AG04449 (cell line): ENCODE results near the gene DIS3L2.
"Not testable (repeated sequence)": the region's sequence is repeated elsewhere in the genome, so short reads cannot be mapped to it uniquely, and the experiment has no call there.

ENCODE experiments used
- CTCF ChIA-PET: fragments of 350-600 bp; formaldehyde crosslinking; extraction: SDS; loops from one replicate; lab custom pipeline; 2021; ENCODE audit warnings: antibody characterized with exemption; lab: Yijun Ruan, JAX
- POLR2A ChIA-PET: fragments of 400-600, 350-600 bp; formaldehyde crosslinking; extraction: SDS; loops from one replicate; lab custom pipeline; 2020; ENCODE audit warnings: antibody characterized with exemption, inconsistent platforms; lab: Yijun Ruan, JAX
- DNase-seq: peaks from one replicate; pipeline ENCODE4 v3.0.0-alpha.2; 2010; ENCODE audit warnings: low read depth, low spot score
- H3K4me3 ChIP-seq: 2 replicates; pipeline ENCODE4 v1.5.1; 2011; ENCODE audit warnings: low read depth, mild to moderate bottlenecking, control low read depth, low read length
- CTCF ChIP-seq: IDR thresholded peaks from one replicate; pipeline ENCODE4 v1.5.1; 2011; ENCODE audit warnings: mild to moderate bottlenecking, moderate library complexity, low read length, control low read depth, inconsistent platforms; ENCODE audit not compliant: insufficient read depth; ENCODE audit errors: missing control alignments

Gene DIS3L2

GRCh38 chr2:232170396-232170795 is 208.9 kb downstream of the DIS3L2 start:
- no peak for DNase-seq
- CTCF ChIA-PET, result interaction anchor here (1.1 to 1.9 kb wide), 4 partner anchors 16 to 245 kb away, joined by 3 to 6 read pairs (median 4); no protein-coding TSS in a partner anchor
- no peak for TF ChIP-seq CTCF
- no peak overlapping the region for H3K4me3 ChIP-seq
- POLR2A ChIA-PET, result no interaction called here

GRCh38 chr2:232174662-232175061 is 213.1 kb downstream of the DIS3L2 start:
- DNase-seq, result no peak
- no peak overlapping the region for H3K4me3 ChIP-seq
- no peak for TF ChIP-seq CTCF
- POLR2A ChIA-PET, result no interaction called here
- CTCF ChIA-PET, result interaction anchor here (0.7 to 1.6 kb wide), 2 partner anchors 11 to 151 kb away, joined by 3 to 5 read pairs; no protein-coding TSS in a partner anchor

- CTCF ChIA-PET, DNase-seq, H3K4me3 ChIP-seq, POLR2A ChIA-PET: not testable (repeated sequence)
Measured at GRCh38 chr2:232176587-232176986, 215.1 kb downstream of the DIS3L2 start.

- H3K4me3 ChIP-seq, result no peak overlapping the region
- no peak for TF ChIP-seq CTCF
- no peak for DNase-seq
- CTCF ChIA-PET, result no interaction called here
- POLR2A ChIA-PET, result no interaction called here
Measured at GRCh38 chr2:232183279-232183678, 221.8 kb downstream of the DIS3L2 start.

GRCh38 chr2:232184346-232184745 is 222.8 kb downstream of the DIS3L2 start:
- DNase-seq, result no peak
- ChIA-PET POLR2A (no interaction called here), CTCF (no interaction called here)
- H3K4me3 ChIP-seq, result no peak overlapping the region
- no peak for TF ChIP-seq CTCF

- CTCF ChIA-PET, result no interaction called here
- POLR2A ChIA-PET, result no interaction called here
- TF ChIP-seq CTCF, result no peak
- H3K4me3 ChIP-seq, result no peak overlapping the region
- no peak for DNase-seq
Measured at GRCh38 chr2:232190796-232191195, 229.3 kb downstream of the DIS3L2 start.

GRCh38 chr2:232195487-232195886 is 234.0 kb downstream of the DIS3L2 start:
- DNase-seq, result no peak
- CTCF ChIA-PET, result no interaction called here
- H3K4me3 ChIP-seq, result no peak overlapping the region
- no peak for TF ChIP-seq CTCF
- POLR2A ChIA-PET, result no interaction called here
